OCI-M2 (cell line): ENCODE data around the gene FZD10.

Experiments used
- DNase-seq: peaks from one replicate; lab custom pipeline; 2025; ENCODE audit not compliant: unreplicated experiment; lab: John Stamatoyannopoulos, UW

The FZD10 gene

GRCh38 chr12:130154276-130155070 is 7.8 kb upstream of the FZD10 start:
- no peak for DNase-seq

- no peak for DNase-seq
Measured at GRCh38 chr12:130155416-130156073, 6.7 kb upstream of the FZD10 start.

DNA sequence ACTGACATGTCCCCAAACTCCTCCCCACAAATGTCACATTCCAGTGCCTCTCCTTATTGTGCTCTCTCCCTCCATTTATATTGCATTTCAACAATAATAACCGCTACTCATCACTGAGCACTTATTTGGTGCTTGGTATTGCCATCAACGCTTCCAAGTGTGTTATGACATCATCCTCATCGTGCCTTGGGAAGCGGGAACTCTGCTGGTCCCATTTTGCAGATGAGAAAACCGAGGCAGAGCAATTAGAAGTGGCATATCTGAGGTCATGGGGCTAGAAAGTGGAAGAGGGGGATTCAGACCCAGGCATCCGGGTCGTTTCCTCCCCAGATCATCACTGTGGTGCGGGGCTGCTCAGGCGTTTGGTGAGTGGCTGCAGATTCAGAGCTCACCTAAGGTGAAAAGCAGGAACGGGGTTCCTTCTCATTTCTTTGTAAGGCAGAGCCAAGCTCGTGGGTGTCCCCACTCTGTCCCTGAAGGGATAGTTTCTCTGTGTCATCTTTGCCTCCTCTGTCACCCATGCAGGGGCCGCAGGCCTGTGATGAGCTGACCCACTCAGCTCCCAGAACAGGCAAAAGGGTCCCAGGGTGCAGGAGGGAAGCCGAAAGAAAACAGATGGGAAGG is 5.5 kb upstream of the FZD10 start:
- no peak for DNase-seq

DNA sequence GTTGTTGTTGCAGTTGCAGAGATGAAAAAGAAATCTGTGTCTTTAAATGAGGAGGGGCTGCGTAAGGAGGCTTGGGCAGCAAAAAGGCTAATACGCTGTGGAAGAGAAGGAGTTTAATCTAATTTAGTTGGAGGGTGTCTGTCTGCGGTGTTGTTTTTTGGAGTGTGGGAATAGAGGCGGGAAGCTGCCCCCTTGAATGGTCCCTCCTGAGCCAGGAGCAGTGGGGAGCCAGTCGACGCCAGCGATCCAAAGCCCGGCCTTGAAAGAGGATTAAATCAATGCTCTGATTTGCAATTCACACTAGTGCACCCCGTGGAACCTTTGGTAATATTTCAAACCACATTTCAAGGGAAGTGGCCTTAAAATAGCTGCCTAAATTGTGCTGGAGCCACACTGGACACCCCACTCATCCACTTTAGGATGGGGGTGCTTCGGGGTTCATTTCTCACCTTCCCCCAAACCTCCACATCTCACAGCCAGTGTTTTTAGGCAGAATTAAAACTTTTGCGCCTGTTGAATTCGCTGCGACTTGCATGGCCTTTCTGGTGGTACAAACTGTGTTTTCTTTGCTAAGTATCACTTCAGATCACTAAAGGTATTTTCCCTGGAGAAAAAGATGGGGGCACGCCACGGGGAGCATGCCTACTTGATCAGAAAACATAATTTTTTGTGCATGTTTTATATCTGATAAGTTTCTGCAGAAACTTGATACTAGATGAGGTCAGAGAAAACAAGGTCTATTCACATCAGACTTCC is 4.1 kb upstream of the FZD10 start:
- no peak for DNase-seq

DNA sequence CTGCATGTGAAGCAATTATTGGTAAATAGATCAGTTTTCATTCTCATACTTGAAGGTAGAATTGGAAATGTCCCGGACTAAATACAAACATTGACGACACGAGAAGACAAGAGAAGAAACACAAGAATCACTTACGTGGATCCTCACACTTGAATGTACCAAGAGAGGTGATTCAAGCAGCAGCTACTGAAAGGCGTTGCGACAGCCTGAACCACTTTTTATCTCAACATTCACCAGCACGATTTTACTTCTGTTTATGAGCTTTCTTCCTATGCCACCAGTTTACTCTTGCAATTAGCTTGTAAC is 3.6 kb upstream of the FZD10 start:
- DNase-seq, result no peak

DNA sequence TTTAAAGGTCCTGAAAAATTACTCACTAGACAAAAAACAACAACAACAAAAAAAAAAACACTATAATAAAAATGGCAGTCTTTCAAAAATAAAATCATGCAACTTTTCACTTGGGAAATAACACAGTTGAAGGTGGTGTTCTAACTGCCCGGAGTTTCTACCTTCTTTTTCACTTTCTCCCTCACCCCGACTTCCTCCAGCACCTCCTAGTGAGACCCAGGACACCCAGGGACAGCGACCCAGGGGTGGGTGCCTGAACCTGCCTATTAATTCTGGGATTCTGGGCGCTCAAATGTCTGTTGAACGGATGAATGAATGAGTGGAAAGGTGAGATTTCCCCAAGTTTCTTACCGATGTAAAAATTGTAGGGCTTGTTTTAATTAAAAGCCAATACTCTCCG is 2.0 kb upstream of the FZD10 start:
- DNase-seq, result no peak

GRCh38 chr12:130160711-130161231 is 1.5 kb upstream of the FZD10 start:
- no peak for DNase-seq

- DNase-seq, result no peak
Measured at GRCh38 chr12:130161261-130162243, 712 bp upstream of the FZD10 start.

DNA sequence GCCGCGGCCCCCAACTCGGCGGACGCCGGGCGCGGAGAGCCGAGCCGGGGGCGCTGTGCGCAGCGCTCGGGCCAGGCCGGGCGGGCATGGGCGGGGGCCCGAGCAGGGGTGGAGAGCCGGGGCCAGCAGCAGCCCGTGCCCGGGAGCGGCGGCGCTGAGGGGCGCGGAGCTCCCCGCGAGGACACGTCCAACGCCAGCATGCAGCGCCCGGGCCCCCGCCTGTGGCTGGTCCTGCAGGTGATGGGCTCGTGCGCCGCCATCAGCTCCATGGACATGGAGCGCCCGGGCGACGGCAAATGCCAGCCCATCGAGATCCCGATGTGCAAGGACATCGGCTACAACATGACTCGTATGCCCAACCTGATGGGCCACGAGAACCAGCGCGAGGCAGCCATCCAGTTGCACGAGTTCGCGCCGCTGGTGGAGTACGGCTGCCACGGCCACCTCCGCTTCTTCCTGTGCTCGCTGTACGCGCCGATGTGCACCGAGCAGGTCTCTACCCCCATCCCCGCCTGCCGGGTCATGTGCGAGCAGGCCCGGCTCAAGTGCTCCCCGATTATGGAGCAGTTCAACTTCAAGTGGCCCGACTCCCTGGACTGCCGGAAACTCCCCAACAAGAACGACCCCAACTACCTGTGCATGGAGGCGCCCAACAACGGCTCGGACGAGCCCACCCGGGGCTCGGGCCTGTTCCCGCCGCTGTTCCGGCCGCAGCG is 639 bp downstream of the FZD10 start:
- DNase-seq, result no peak

DNA sequence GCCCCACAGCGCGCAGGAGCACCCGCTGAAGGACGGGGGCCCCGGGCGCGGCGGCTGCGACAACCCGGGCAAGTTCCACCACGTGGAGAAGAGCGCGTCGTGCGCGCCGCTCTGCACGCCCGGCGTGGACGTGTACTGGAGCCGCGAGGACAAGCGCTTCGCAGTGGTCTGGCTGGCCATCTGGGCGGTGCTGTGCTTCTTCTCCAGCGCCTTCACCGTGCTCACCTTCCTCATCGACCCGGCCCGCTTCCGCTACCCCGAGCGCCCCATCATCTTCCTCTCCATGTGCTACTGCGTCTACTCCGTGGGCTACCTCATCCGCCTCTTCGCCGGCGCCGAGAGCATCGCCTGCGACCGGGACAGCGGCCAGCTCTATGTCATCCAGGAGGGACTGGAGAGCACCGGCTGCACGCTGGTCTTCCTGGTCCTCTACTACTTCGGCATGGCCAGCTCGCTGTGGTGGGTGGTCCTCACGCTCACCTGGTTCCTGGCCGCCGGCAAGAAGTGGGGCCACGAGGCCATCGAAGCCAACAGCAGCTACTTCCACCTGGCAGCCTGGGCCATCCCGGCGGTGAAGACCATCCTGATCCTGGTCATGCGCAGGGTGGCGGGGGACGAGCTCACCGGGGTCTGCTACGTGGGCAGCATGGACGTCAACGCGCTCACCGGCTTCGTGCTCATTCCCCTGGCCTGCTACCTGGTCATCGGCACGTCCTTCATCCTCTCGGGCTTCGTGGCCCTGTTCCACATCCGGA is 1.4 kb downstream of the FZD10 start:
- DNase-seq, result no peak

DNA sequence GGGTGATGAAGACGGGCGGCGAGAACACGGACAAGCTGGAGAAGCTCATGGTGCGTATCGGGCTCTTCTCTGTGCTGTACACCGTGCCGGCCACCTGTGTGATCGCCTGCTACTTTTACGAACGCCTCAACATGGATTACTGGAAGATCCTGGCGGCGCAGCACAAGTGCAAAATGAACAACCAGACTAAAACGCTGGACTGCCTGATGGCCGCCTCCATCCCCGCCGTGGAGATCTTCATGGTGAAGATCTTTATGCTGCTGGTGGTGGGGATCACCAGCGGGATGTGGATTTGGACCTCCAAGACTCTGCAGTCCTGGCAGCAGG is 1.9 kb downstream of the FZD10 start:
- no peak for DNase-seq

- DNase-seq, result no peak
Measured at GRCh38 chr12:130164936-130165335, 2.7 kb downstream of the FZD10 start.

GRCh38 chr12:130166306-130166705 is 4.0 kb downstream of the FZD10 start:
- DNase-seq, result no peak

- no peak for DNase-seq
Measured at GRCh38 chr12:130167537-130167936, 5.3 kb downstream of the FZD10 start.

DNA sequence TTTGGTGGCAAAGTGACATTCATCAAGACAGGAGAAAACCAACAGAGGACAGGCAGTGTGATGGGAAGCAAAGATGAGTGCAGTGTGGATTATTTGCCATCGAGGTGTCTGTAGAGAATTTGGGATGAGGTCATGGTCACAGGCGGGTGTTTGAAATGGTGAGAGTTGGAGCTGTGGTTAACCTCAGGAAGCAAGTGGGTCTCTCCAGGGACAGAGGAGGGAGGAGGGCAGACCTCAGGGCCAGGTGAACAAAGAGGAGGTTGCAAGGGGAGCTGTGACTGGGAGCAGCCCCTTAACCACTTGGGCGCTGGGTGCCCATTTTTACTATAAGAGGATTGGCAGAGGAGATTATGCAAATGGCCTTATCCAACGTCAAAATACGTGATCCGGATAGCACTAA is 7.0 kb downstream of the FZD10 start:
- DNase-seq, result no peak

- no peak for DNase-seq
Measured at GRCh38 chr12:130169924-130170323, 7.7 kb downstream of the FZD10 start.

DNA sequence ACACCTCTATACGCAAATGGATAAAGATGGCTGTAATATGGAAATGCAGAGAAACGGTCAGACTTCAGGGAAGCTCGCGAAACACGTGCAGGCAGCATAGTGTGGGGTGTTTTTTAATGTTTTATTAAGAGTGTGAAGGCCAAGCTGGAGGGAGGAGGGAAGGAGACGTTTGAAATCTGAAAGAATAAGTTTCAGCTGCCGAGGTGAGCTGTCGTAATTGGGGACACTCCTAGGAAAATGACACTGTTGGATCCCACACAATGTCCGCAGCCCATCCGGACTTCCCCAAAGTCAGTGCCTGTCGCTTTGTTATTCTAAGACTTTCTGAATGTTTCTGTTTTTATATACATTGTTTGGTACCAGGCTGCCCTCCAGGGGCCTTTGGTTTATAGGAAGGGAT is 8.3 kb downstream of the FZD10 start:
- DNase-seq, result no peak

GRCh38 chr12:130177635-130178242 is 15.5 kb downstream of the FZD10 start:
- no peak for DNase-seq

- no peak for DNase-seq
Measured at GRCh38 chr12:130178282-130178681, 16.0 kb downstream of the FZD10 start.
